NCI-H1092 (cell line): ENCODE results near the gene BCAS1.

Source experiments
- DNase-seq: peaks from one replicate; lab custom pipeline; 2025; lab: John Stamatoyannopoulos, UW

BCAS1 gene

GRCh38 chr20:54076259-54076658 is 5.9 kb upstream of the BCAS1 start:
- DNase-seq, result no peak

- no peak for DNase-seq
Measured at GRCh38 chr20:54075322-54075721, 4.9 kb upstream of the BCAS1 start.

- no peak for DNase-seq
Measured at GRCh38 chr20:54074511-54074910, 4.1 kb upstream of the BCAS1 start.

GRCh38 chr20:54073288-54073687 is 2.9 kb upstream of the BCAS1 start:
- no peak for DNase-seq

- DNase-seq, result no peak
Measured at GRCh38 chr20:54069501-54069971, 858 bp downstream of the BCAS1 start.

GRCh38 chr20:54068966-54069365 is 1.4 kb downstream of the BCAS1 start:
- no peak for DNase-seq

- DNase-seq, result no peak
Measured at GRCh38 chr20:54068495-54068894, 1.9 kb downstream of the BCAS1 start.

GRCh38 chr20:54067606-54068174 is 2.7 kb downstream of the BCAS1 start:
- DNase-seq, result no peak

GRCh38 chr20:54065601-54066038 is 4.8 kb downstream of the BCAS1 start:
- no peak for DNase-seq

GRCh38 chr20:54064939-54065338 is 5.5 kb downstream of the BCAS1 start:
- DNase-seq, result no peak

- DNase-seq, result no peak
Measured at GRCh38 chr20:54063992-54064676, 6.3 kb downstream of the BCAS1 start.

- no peak for DNase-seq
Measured at GRCh38 chr20:54063580-54063979, 6.8 kb downstream of the BCAS1 start.

- no peak for DNase-seq
Measured at GRCh38 chr20:54062812-54063280, 7.5 kb downstream of the BCAS1 start.

GRCh38 chr20:54061101-54061881 is 9.1 kb downstream of the BCAS1 start:
- DNase-seq, result no peak

- no peak for DNase-seq
Measured at GRCh38 chr20:54059691-54060364, 10.6 kb downstream of the BCAS1 start.

- DNase-seq, result no peak
Measured at GRCh38 chr20:54058420-54059139, 11.8 kb downstream of the BCAS1 start.

GRCh38 chr20:54056762-54057639 is 13.4 kb downstream of the BCAS1 start:
- no peak for DNase-seq

GRCh38 chr20:54054516-54054915 is 15.9 kb downstream of the BCAS1 start:
- DNase-seq, result no peak

GRCh38 chr20:54051068-54051467 is 19.3 kb downstream of the BCAS1 start:
- no peak for DNase-seq

GRCh38 chr20:54048891-54049545 is 21.4 kb downstream of the BCAS1 start:
- no peak for DNase-seq
